H9 (cell line): Measurements from ENCODE around the gene R3HDM4. TPM values are rescaled to one million over a fixed set of nuclear protein-coding genes. Genes with fewer than 3 reads are reported as not detected.

Experiments used
- DNase-seq: peaks from one replicate; pipeline ENCODE4 v3.0.0-alpha.2; 2017
- H2AFZ ChIP-seq: one replicate; pipeline ENCODE4 v1.6.1; 2013; ENCODE audit warnings: mild to moderate bottlenecking, low read length, control low read depth, moderate library complexity
- H2AK5ac ChIP-seq: 2 replicates; pipeline ENCODE4 v1.6.1; 2013; ENCODE audit warnings: low read length, control low read depth, mixed read lengths; ENCODE audit not compliant: insufficient read length
- H2BK120ac ChIP-seq: one replicate; pipeline ENCODE4 v1.6.1; 2013; ENCODE audit warnings: low read depth, mild to moderate bottlenecking, low read length, control low read depth, inconsistent platforms; ENCODE audit not compliant: poor library complexity, severe bottlenecking
- H2BK12ac ChIP-seq: 2 replicates; pipeline ENCODE4 v1.6.1; 2013; ENCODE audit warnings: low read length, control low read depth, mixed read lengths, low read depth; ENCODE audit not compliant: insufficient read length
- H2BK15ac ChIP-seq: 2 replicates; pipeline ENCODE4 v1.6.1; 2013; ENCODE audit warnings: low read depth, low read length, control low read depth
- H2BK20ac ChIP-seq: one replicate; pipeline ENCODE4 v1.6.1; 2013; ENCODE audit warnings: low read depth, mild to moderate bottlenecking, low read length, control low read depth, inconsistent platforms; ENCODE audit not compliant: poor library complexity, severe bottlenecking
- H2BK5ac ChIP-seq: 2 replicates; pipeline ENCODE4 v1.6.1; 2013; ENCODE audit warnings: low read length, control low read depth, mixed read lengths; ENCODE audit not compliant: insufficient read length
- H3K14ac ChIP-seq: 2 replicates; pipeline ENCODE4 v1.6.1; 2013; ENCODE audit warnings: low read length, control low read depth; ENCODE audit not compliant: insufficient read depth
- H3K18ac ChIP-seq: 2 replicates; pipeline ENCODE4 v1.6.1; 2013; ENCODE audit warnings: low read depth, mild to moderate bottlenecking, mixed read lengths, low read length, control low read depth; ENCODE audit not compliant: insufficient read length
- H3K23ac ChIP-seq: 2 replicates; pipeline ENCODE4 v1.6.1; 2013; ENCODE audit warnings: low read length, control low read depth, mixed read lengths, low read depth; ENCODE audit not compliant: insufficient read length
- H3K23me2 ChIP-seq: 2 replicates; pipeline ENCODE4 v1.6.1; 2013; ENCODE audit warnings: low read depth, mild to moderate bottlenecking, mixed read lengths, low read length, control low read depth; ENCODE audit not compliant: insufficient read length, poor library complexity, severe bottlenecking
- H3K27ac ChIP-seq: 2 replicates; pipeline ENCODE4 v1.5.1; 2013; ENCODE audit warnings: low read length, control low read depth, mixed read lengths, low read depth; ENCODE audit not compliant: insufficient read length
- H3K27me3 ChIP-seq: 2 replicates; pipeline ENCODE4 v1.6.1; 2013; ENCODE audit warnings: low read length, control low read depth, inconsistent platforms; ENCODE audit not compliant: insufficient read depth
- H3K4ac ChIP-seq: 2 replicates; pipeline ENCODE4 v1.6.1; 2013; ENCODE audit warnings: low read depth, mild to moderate bottlenecking, control low read depth, inconsistent platforms, low read length, moderate library complexity
- H3K4me1 ChIP-seq: 2 replicates; pipeline ENCODE4 v1.6.1; 2013; ENCODE audit warnings: low read length, control low read depth, inconsistent platforms; ENCODE audit not compliant: insufficient read depth
- H3K4me2 ChIP-seq: 2 replicates; pipeline ENCODE4 v1.6.1; 2013; ENCODE audit warnings: low read length, control low read depth, mixed read lengths; ENCODE audit not compliant: insufficient read length, insufficient read depth
- H3K56ac ChIP-seq: 2 replicates; pipeline ENCODE4 v1.6.1; 2013; ENCODE audit warnings: low read depth, mild to moderate bottlenecking, mixed read lengths, low read length, control low read depth; ENCODE audit not compliant: insufficient read length
- H3K79me1 ChIP-seq: 2 replicates; pipeline ENCODE4 v1.6.1; 2013; ENCODE audit warnings: low read depth, mild to moderate bottlenecking, moderate library complexity, low read length, control low read depth, inconsistent platforms; ENCODE audit not compliant: insufficient read depth, poor library complexity, severe bottlenecking
- H3K79me2 ChIP-seq: 2 replicates; pipeline ENCODE4 v1.6.1; 2013; ENCODE audit warnings: low read length, control low read depth, inconsistent platforms; ENCODE audit not compliant: insufficient read depth
- H3K9ac ChIP-seq: 2 replicates; pipeline ENCODE4 v1.6.1; 2013; ENCODE audit warnings: low read length, control low read depth, mixed read lengths; ENCODE audit not compliant: insufficient read length; ENCODE audit errors: extremely low read depth
- H3K9me3 ChIP-seq: one replicate; pipeline ENCODE4 v1.6.1; 2013; ENCODE audit warnings: low read depth, low read length, inconsistent platforms; ENCODE audit not compliant: control insufficient read depth
- H3T11ph ChIP-seq: one replicate; pipeline ENCODE4 v1.6.1; 2013; ENCODE audit warnings: mild to moderate bottlenecking, low read length, control low read depth, inconsistent platforms
- H4K20me1 ChIP-seq: one replicate; pipeline ENCODE4 v1.6.1; 2013; ENCODE audit not compliant: control insufficient read depth, insufficient read length, insufficient read depth
- H4K5ac ChIP-seq: 2 replicates; pipeline ENCODE4 v1.6.1; 2013; ENCODE audit warnings: low read depth, mild to moderate bottlenecking, mixed read lengths, low read length, control low read depth; ENCODE audit not compliant: insufficient read length
- H4K8ac ChIP-seq: replicated peaks from 2 replicates; pipeline ENCODE4 v1.6.1; 2013; ENCODE audit warnings: low read length, control low read depth, mixed read lengths, low read depth; ENCODE audit not compliant: insufficient read length
- H4K91ac ChIP-seq: 2 replicates; pipeline ENCODE4 v1.6.1; 2013; ENCODE audit warnings: low read depth, mild to moderate bottlenecking, moderate library complexity, mixed read lengths, low read length, control low read depth; ENCODE audit not compliant: insufficient read length
- H3K27ac Mint-ChIP-seq, 3 experiments: 2 replicates in 2 of 3; 3 replicates in 1 of 3; pipeline ENCODE4 v1.8.0; 2020 to 2021; ENCODE audit warnings: mixed read lengths in 3 of 3, mild to moderate bottlenecking in 1 of 3, moderate library complexity in 1 of 3
- H3K27me3 Mint-ChIP-seq: 2 replicates; pipeline ENCODE4 v1.8.0; 2021; ENCODE audit warnings: low read depth, mild to moderate bottlenecking, moderate library complexity, mixed read lengths
- H3K36me3 Mint-ChIP-seq, 3 experiments: 2 replicates in 2 of 3; 3 replicates in 1 of 3; pipeline ENCODE4 v1.8.0; 2020 to 2021; ENCODE audit warnings: low read depth in 3 of 3, mixed read lengths in 3 of 3; ENCODE audit not compliant: insufficient read depth in 1 of 3
- H3K4me1 Mint-ChIP-seq, 2 experiments: 2 replicates each; pipeline ENCODE4 v1.8.0; 2020; ENCODE audit warnings: mixed read lengths in 2 of 2
- H3K4me3 Mint-ChIP-seq, 2 experiments: 2 replicates in 1 of 2; 3 replicates in 1 of 2; pipeline ENCODE4 v1.8.0; 2020 to 2021; ENCODE audit warnings: mild to moderate bottlenecking in 2 of 2, mixed read lengths in 2 of 2, moderate library complexity in 1 of 2
- H3K9me3 Mint-ChIP-seq, 2 experiments: 2 replicates in 1 of 2; 3 replicates in 1 of 2; pipeline ENCODE4 v1.8.0; 2020; ENCODE audit warnings: mild to moderate bottlenecking in 2 of 2, mixed read lengths in 2 of 2, moderate library complexity in 1 of 2
- CTCF ChIP-seq: fragments of 200-600 bp; sonication (generic); conservative IDR thresholded peaks from 3 replicates; pipeline ENCODE4 v1.8.0; 2021; ENCODE audit warnings: antibody characterized with exemption, mild to moderate bottlenecking
- WGBS: extraction: QIAGEN DNeasy Blood & Tissue Kit; methylation state at CpG from one replicate; pipeline ENCODE4 v1.1.7; 2013; ENCODE audit warnings: missing lambda C conversion rate, low lambda C conversion rate, mixed read lengths; ENCODE audit not compliant: insufficient read length; ENCODE audit errors: extremely low coverage; 5-methylcytosine and 5-hydroxymethylcytosine counted together
- total RNA-seq: library from RNA; stranded (reverse); gene quantifications from 2 replicates; pipeline ENCODE4 v1.2.1, GENCODE V29; 2021

Gene R3HDM4
- total RNA-seq, 1 experiment from 2014 or later = 66.4 TPM

DNA sequence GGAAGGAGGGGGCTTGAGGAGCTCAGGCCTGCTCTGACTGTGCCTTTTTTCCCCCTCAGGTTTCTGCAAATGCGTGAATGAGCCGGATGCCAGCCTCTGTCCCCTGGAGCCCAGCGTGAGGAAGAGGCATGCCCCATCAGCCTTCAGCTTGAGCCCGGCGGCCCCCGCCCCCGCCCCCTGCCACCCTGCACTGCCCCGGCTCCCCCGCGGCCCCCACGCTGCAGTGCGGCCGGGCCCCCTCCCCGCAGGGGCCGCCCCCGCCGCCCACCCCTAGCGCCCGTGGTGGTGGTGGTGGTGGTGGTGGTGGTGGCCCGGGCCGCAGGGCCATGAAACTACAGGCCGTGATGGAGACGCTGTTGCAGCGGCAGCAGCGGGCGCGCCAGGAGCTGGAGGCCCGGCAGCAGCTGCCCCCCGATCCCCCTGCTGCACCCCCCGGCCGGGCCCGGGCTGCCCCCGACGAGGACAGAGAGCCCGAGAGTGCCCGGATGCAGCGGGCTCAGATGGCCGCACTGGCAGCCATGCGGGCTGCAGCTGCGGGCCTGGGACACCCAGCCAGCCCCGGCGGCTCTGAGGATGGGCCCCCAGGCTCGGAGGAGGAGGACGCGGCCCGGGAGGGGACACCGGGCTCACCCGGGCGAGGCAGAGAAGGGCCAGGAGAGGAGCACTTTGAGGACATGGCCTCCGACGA is 16.3 kb upstream of the R3HDM4 start:
- H3K4me1 ChIP-seq = no peaks in the 10 kb centered on the region
- H3K9me3 Mint-ChIP-seq = no peaks in the 10 kb centered on the region
- H2BK15ac ChIP-seq = no peak overlapping the region
- H3K18ac ChIP-seq = no peak overlapping the region
- no peak overlapping the region for H2BK12ac ChIP-seq
- H3K4ac ChIP-seq = no peak overlapping the region
- H3K27ac ChIP-seq = no peak overlapping the region
- no peak overlapping the region for H2AK5ac ChIP-seq
- H3K9ac ChIP-seq = no peak overlapping the region
- H3K27me3 ChIP-seq = no peaks in the 10 kb centered on the region
- H3K4me2 ChIP-seq = no peak overlapping the region
- no peak overlapping the region for H4K5ac ChIP-seq
- whole genome bisulfite sequencing = no CpG with 5 or more reads among the region's 51 CpGs
- no peak overlapping the region for H2BK20ac ChIP-seq
- H3K23me2 ChIP-seq = peaks cover 3% of the 10 kb centered on the region
- H3K14ac ChIP-seq = no peak overlapping the region; the same call in 1 of the 2 replicates
- H3K27me3 Mint-ChIP-seq = peaks cover 2% of the 10 kb centered on the region; the same call in 1 of the 2 replicates
- no peak overlapping the region for H4K8ac ChIP-seq
- no peak overlapping the region for H3K56ac ChIP-seq
- peaks cover 7 to 38% (median 23%) of the 10 kb centered on the region in 3 experiments for H3K36me3 Mint-ChIP-seq
- peaks cover 8 to 18% of the 10 kb centered on the region in 2 experiments; a peak in 3 of 4 replicates for H3K4me1 Mint-ChIP-seq
- no peak overlapping the region for H3K27ac Mint-ChIP-seq
- H3T11ph ChIP-seq = no peak overlapping the region
- no peak overlapping the region for H3K23ac ChIP-seq
- TF ChIP-seq CTCF = no peak
- H4K91ac ChIP-seq = no peak overlapping the region
- no peaks in the 10 kb centered on the region; the same call in 1 of the 2 replicates for H3K79me2 ChIP-seq
- no peak for DNase-seq
- H4K20me1 ChIP-seq = no peaks in the 10 kb centered on the region
- H2BK120ac ChIP-seq = no peak overlapping the region
- H3K4me3 Mint-ChIP-seq = no peak overlapping the region
- peaks cover 2% of the 10 kb centered on the region for H3K79me1 ChIP-seq
- no peak overlapping the region for H2AFZ ChIP-seq
- no peak overlapping the region for H2BK5ac ChIP-seq
- H3K9me3 ChIP-seq = no peaks in the 10 kb centered on the region
